ENCODE data around the gene AKT2. TPM values are rescaled to one million over a fixed set of nuclear protein-coding genes. Genes with fewer than 3 reads are reported as not detected.
A peak's percentile ranks its signal among the peaks of the same experiment; 100 is the strongest.

Gene AKT2
- total and polyA plus RNA-seq, 8 donors: 49.2 to 79.3 (median 55.4) TPM

GRCh38 chr19:40312533-40312932 lies 27.4 kb upstream of the AKT2 start:
- Histone ChIP-seq H3K4me1 (no peaks in the 10 kb centered on the region), H3K9me3 (no peaks in the 10 kb centered on the region), H3K4me3 (no peak overlapping the region), H3K27me3 (no peaks in the 10 kb centered on the region), H3K36me3 (no peaks in the 10 kb centered on the region), H3K27ac (no peak overlapping the region)
- intact Hi-C loops (cut with DNase I): no loop called here
- DNase-seq (no peak), FAIRE-seq (no peak), ATAC-seq (no peak)
- 72 to 83% methylated on average over 2 of the region's 2 CpGs for WGBS, 2 donors
- TF ChIP-seq CTCF (IDR thresholded peaks at IDR 0.05): no peak

GRCh38 chr19:40309666-40310065 lies 24.5 kb upstream of the AKT2 start:
- ATAC-seq (no peak), FAIRE-seq (no peak), DNase-seq (no peak)
- Histone ChIP-seq H3K36me3 (no peaks in the 10 kb centered on the region), H3K4me1 (no peaks in the 10 kb centered on the region), H3K27me3 (no peaks in the 10 kb centered on the region), H3K9me3 (no peaks in the 10 kb centered on the region), H3K4me3 (no peak overlapping the region), H3K27ac (no peak overlapping the region)
- WGBS, 2 donors: 90 to 91% methylated on average over 1 of the region's 1 CpG
- intact Hi-C loops (cut with DNase I): loop anchor here in 1 of 3 donors (10.0 kb wide), 1 partner anchor 325 kb away; no protein-coding TSS in a partner anchor
- no peak for TF ChIP-seq CTCF (IDR thresholded peaks at IDR 0.05)

GRCh38 chr19:40305403-40305802 lies 20.3 kb upstream of the AKT2 start:
- DNase-seq: peak; percentile 56 to 75 (median 70)
- Histone ChIP-seq H3K27ac (no peak overlapping the region), H3K4me1 (no peaks in the 10 kb centered on the region), H3K27me3 (no peaks in the 10 kb centered on the region), H3K36me3 (no peaks in the 10 kb centered on the region), H3K9me3 (no peaks in the 10 kb centered on the region), H3K4me3 (no peak overlapping the region)
- 6 to 7% methylated on average over 5 of the region's 5 CpGs for WGBS, 2 donors
- peak; percentile 77 to 91 (median 87) for ATAC-seq
- peak; percentile 26 to 69 (median 65) for TF ChIP-seq CTCF (IDR thresholded peaks at IDR 0.05)
- FAIRE-seq: peak; percentile 94
- intact Hi-C loops (cut with DNase I): loop anchor here in 1 of 3 donors (10.0 kb wide), 1 partner anchor 329 kb away; no protein-coding TSS in a partner anchor

- Histone ChIP-seq H3K36me3 (no peaks in the 10 kb centered on the region), H3K9me3 (no peaks in the 10 kb centered on the region), H3K4me1 (no peaks in the 10 kb centered on the region), H3K27ac (no peak overlapping the region), H3K4me3 (no peak overlapping the region), H3K27me3 (no peaks in the 10 kb centered on the region)
- 47 to 54% methylated on average over 4 of the region's 4 CpGs for WGBS, 2 donors
- DNase-seq (peak in 1 of 6 donors; percentile 2), FAIRE-seq (no peak), ATAC-seq (no peak)
- TF ChIP-seq CTCF (IDR thresholded peaks at IDR 0.05): no peak
- intact Hi-C loops (cut with DNase I): loop anchor here in 1 of 3 donors (10.0 kb wide), 1 partner anchor 330 kb away; no protein-coding TSS in a partner anchor
These were observed 19.2 kb upstream of the AKT2 start for GRCh38 chr19:40304306-40304705.

- intact Hi-C loops (cut with DNase I): loop anchor here in 1 of 3 donors (10.0 kb wide), 1 partner anchor 331 kb away; no protein-coding TSS in a partner anchor
- no peaks in the 10 kb centered on the region for H3K36me3 ChIP-seq
- H3K27me3 ChIP-seq: no peaks in the 10 kb centered on the region
- no peaks in the 10 kb centered on the region for H3K9me3 ChIP-seq
- WGBS, 2 donors: 50 to 69% methylated on average over 2 of the region's 2 CpGs
- no peak overlapping the region for H3K4me3 ChIP-seq
- peak in 3 of 6 donors; percentile 10 to 52 (median 39) for DNase-seq
- peak; percentile 37 to 82 (median 54) for ATAC-seq
- no peak overlapping the region for H3K27ac ChIP-seq
- H3K4me1 ChIP-seq: no peaks in the 10 kb centered on the region
- FAIRE-seq: no peak
- TF ChIP-seq CTCF (IDR thresholded peaks at IDR 0.05): no peak
These were observed 18.6 kb upstream of the AKT2 start for GRCh38 chr19:40303765-40304164.
